Common myeloid progenitor, CD34-positive (primary cell): ENCODE measurements around the gene ETV2. TPM values are rescaled to one million over a fixed set of nuclear protein-coding genes. Genes with fewer than 3 reads are reported as not detected.
"Not testable (repeated sequence)": the region's sequence is repeated elsewhere in the genome, so short reads cannot be mapped to it uniquely, and the experiment has no call there.

Experiments used
- CTCF ChIA-PET: fragments of 350-600 bp; sonication (Branson Sonifier 250); formaldehyde crosslinking; loops from one replicate; lab custom pipeline; 2021; ENCODE audit warnings: antibody characterized with exemption; lab: Charles Lee
- POLR2A ChIA-PET: fragments of 350-600 bp; sonication (Branson Sonifier 250); formaldehyde crosslinking; loops from one replicate; lab custom pipeline; 2021; ENCODE audit warnings: antibody characterized with exemption; lab: Charles Lee
- DNase-seq, 3 donors: peaks; one replicate each; pipeline versions ENCODE4 v3.0.0 to v3.0.0-alpha.2; 2013
- H3K27ac ChIP-seq, 2 experiments: 1 replicate in 1 of 2; 2 replicates in 1 of 2; pipeline ENCODE4 v1.7.0; 2013; ENCODE audit warnings: inconsistent platforms in 2 of 2, low read length in 2 of 2, mild to moderate bottlenecking in 2 of 2, low read depth in 1 of 2, moderate library complexity in 1 of 2; ENCODE audit not compliant: severe bottlenecking in 2 of 2, insufficient read depth in 1 of 2, poor library complexity in 1 of 2
- H3K27me3 ChIP-seq, 5 experiments: replicated peaks in 2 of 5; 1 replicate in 3 of 5; 2 replicates in 2 of 5; pipeline versions ENCODE4 v1.6.1 to v1.7.0; 2013; ENCODE audit warnings: low read length in 4 of 5, mild to moderate bottlenecking in 2 of 5, moderate library complexity in 2 of 5, inconsistent platforms in 1 of 5; ENCODE audit not compliant: insufficient read depth in 5 of 5, control insufficient read depth in 4 of 5
- H3K36me3 ChIP-seq, 4 experiments: 1 replicate in 2 of 4; 2 replicates in 2 of 4; pipeline versions ENCODE4 v1.6.1 to v1.7.0; 2013; ENCODE audit warnings: low read length in 3 of 4, control low read depth in 1 of 4, mild to moderate bottlenecking in 1 of 4; ENCODE audit not compliant: control insufficient read depth in 4 of 4, insufficient read depth in 4 of 4
- H3K4me1 ChIP-seq, 4 experiments: 1 replicate in 3 of 4; 2 replicates in 1 of 4; pipeline versions ENCODE4 v1.6.1 to v1.7.1; 2013; ENCODE audit warnings: low read length in 3 of 4, mild to moderate bottlenecking in 3 of 4, control low read depth in 1 of 4, inconsistent platforms in 1 of 4, moderate library complexity in 1 of 4; ENCODE audit not compliant: control insufficient read depth in 4 of 4, insufficient read depth in 4 of 4; ENCODE audit errors: control extremely low read depth in 1 of 4
- H3K4me3 ChIP-seq, 7 experiments: 1 replicate in 4 of 7; 2 replicates in 3 of 7; pipeline versions ENCODE4 v1.5.1 to v1.7.0; 2013; ENCODE audit warnings: mild to moderate bottlenecking in 7 of 7, low read length in 6 of 7, moderate library complexity in 6 of 7, inconsistent platforms in 2 of 7, low read depth in 2 of 7, control low read depth in 1 of 7; ENCODE audit not compliant: insufficient read depth in 4 of 7, control insufficient read depth in 1 of 7; ENCODE audit errors: extremely low read depth in 1 of 7
- H3K9me3 ChIP-seq, 5 experiments: 1 replicate in 4 of 5; 2 replicates in 1 of 5; pipeline versions ENCODE4 v1.6.1 to v1.7.1; 2013; ENCODE audit warnings: low read length in 4 of 5, mild to moderate bottlenecking in 2 of 5, inconsistent platforms in 1 of 5, low read depth in 1 of 5, moderate library complexity in 1 of 5; ENCODE audit not compliant: control insufficient read depth in 4 of 5, insufficient read depth in 2 of 5; ENCODE audit errors: control extremely low read depth in 1 of 5
- WGBS: methylation state at CpG from one replicate; pipeline ENCODE4 v1.1.5; 2013; ENCODE audit not compliant: insufficient coverage; 5-methylcytosine and 5-hydroxymethylcytosine counted together
- polyA plus RNA-seq: library from polyadenylated mRNA; unstranded; fragments of 120-200 nt; gene quantifications from one replicate; pipeline ENCODE4 v1.2.1, GENCODE V29; 2013

ETV2 gene, protein sequence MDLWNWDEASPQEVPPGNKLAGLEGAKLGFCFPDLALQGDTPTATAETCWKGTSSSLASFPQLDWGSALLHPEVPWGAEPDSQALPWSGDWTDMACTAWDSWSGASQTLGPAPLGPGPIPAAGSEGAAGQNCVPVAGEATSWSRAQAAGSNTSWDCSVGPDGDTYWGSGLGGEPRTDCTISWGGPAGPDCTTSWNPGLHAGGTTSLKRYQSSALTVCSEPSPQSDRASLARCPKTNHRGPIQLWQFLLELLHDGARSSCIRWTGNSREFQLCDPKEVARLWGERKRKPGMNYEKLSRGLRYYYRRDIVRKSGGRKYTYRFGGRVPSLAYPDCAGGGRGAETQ
- polyA plus RNA-seq = 0.86 TPM

- Histone ChIP-seq H3K27ac (no peak within 1 kb of the TSS), H3K4me1 (peaks cover 0 to 43% (median 40%) of the 10 kb centered on the region in 4 experiments), H3K4me3 (peak within 1 kb of the TSS in 4 of 7 experiments; percentile 10 to 52 (median 39)), H3K36me3 (peaks cover 0 to 18% (median 16%) of the 10 kb centered on the region in 4 experiments), H3K9me3 (no peaks in the 10 kb centered on the region), H3K27me3 (no peaks in the 10 kb centered on the region)
- WGBS = 18% methylated on average over 14 of the region's 28 CpGs
- ChIA-PET CTCF (no interaction called here), POLR2A (interaction anchor here (0.6 to 0.7 kb wide), 2 partner anchors 86 to 106 kb away, joined by 3 read pairs; no protein-coding TSS in a partner anchor)
- peak; percentile 51 to 82 (median 78) for DNase-seq
Measured at GRCh38 chr19:35641515-35642151, at the start of gene ETV2. TSS of gene ETV2 (plus strand) at chr19:35641745. CDS start at chr19:35642461, 716 bp downstream.

GRCh38 chr19:35592226-35592625, 49.3 kb upstream of the ETV2 start:
- H3K9me3 ChIP-seq = no peaks in the 10 kb centered on the region
- ChIA-PET POLR2A (interaction anchor here (0.6 kb wide), 1 partner anchor 60 kb away, joined by 3 read pairs; no protein-coding TSS in a partner anchor), CTCF (interaction anchor here (0.7 to 2.1 kb wide), 11 partner anchors 10 to 187 kb away, joined by 3 to 15 read pairs (median 5); partner anchors contain the start of gene DMKN)
- H3K27me3 ChIP-seq = peaks cover 0 to 5% (median 0%) of the 10 kb centered on the region in 5 experiments
- H3K36me3 ChIP-seq = no peaks in the 10 kb centered on the region
- peak; percentile 72 to 82 (median 76) for DNase-seq
- WGBS = 38% methylated on average over 6 of the region's 8 CpGs
- H3K4me3 ChIP-seq = no peak overlapping the region
- no peaks in the 10 kb centered on the region for H3K4me1 ChIP-seq
- H3K27ac ChIP-seq = no peak overlapping the region

DNA sequence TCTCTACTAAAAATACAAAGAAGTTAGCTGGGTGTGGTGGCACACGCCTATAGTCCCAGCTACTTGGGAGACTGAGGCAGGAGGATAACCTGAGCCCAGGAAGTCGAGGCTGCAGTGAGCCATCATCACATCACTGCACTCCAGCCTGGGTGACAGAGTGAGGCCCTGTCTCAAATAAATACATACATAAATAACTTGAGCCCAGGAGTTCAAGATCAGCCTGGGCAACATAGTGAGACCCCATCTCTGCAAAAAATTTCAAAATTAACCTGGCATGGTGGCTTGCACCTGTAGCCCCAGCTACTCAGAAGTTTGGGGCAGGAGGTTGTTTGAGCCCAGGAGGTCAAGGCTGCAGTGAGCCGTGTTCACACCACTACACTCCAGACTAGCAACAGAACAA, 46.5 kb upstream of the ETV2 start:
- H3K4me1 ChIP-seq, DNase-seq, H3K4me3 ChIP-seq, H3K36me3 ChIP-seq, POLR2A ChIA-PET, H3K27ac ChIP-seq, CTCF ChIA-PET, H3K27me3 ChIP-seq, H3K9me3 ChIP-seq: not testable (repeated sequence)
- WGBS = 90% methylated on average over 2 of the region's 3 CpGs

- Histone ChIP-seq H3K9me3 (no peaks in the 10 kb centered on the region), H3K4me3 (no peak overlapping the region), H3K27me3 (peaks cover 0 to 2% (median 0%) of the 10 kb centered on the region in 5 experiments), H3K27ac (no peak overlapping the region), H3K36me3 (no peaks in the 10 kb centered on the region), H3K4me1 (no peaks in the 10 kb centered on the region)
- CTCF ChIA-PET = no interaction called here
- no peak for DNase-seq
- no CpG with 5 or more reads among the region's 1 CpG for WGBS
- POLR2A ChIA-PET = no interaction called here
Measured at GRCh38 chr19:35595928-35596327, 45.6 kb upstream of the ETV2 start.

DNA sequence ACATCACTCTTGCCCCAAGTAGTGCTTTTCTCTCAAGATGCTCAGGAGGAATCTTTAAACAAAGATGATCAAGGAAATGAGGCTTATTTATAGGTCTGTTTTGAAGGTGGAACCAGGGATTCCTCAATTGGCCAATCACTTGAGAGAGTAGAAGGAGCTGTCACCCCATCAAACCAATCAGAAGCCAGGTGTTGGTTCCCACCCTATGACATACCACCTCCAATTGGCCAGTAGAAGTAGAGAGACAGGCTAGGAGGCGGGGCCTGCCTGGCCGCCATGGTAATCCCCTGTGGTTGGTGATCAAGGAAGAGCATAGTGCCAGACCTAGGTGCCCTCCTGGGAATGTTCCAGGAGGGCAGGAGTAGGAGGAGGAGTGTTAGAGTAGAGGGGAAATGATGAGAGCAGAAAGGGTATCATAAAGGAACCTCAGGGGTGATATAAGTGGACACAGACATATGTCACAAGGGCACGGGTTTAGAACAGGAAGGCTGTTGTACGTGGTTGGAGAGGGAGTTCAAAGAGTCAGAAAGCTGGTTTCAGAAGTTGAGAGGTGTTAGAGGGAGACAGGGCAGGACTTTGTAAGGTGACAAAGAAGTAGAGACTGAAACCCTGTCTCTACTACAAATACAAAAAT, 45.1 kb upstream of the ETV2 start:
- ChIA-PET POLR2A (no interaction called here), CTCF (interaction anchor here (1.2 to 1.4 kb wide), 3 partner anchors 13 to 86 kb away, joined by 3 to 4 read pairs (median 3); no protein-coding TSS in a partner anchor)
- 69% methylated on average over 4 of the region's 4 CpGs for WGBS
- Histone ChIP-seq H3K27me3 (peaks cover 0 to 2% (median 0%) of the 10 kb centered on the region in 5 experiments), H3K9me3 (no peaks in the 10 kb centered on the region), H3K4me1 (no peaks in the 10 kb centered on the region), H3K27ac (no peak overlapping the region), H3K36me3 (no peaks in the 10 kb centered on the region), H3K4me3 (no peak overlapping the region)
- DNase-seq = peak; percentile 17 to 64 (median 46)

DNA sequence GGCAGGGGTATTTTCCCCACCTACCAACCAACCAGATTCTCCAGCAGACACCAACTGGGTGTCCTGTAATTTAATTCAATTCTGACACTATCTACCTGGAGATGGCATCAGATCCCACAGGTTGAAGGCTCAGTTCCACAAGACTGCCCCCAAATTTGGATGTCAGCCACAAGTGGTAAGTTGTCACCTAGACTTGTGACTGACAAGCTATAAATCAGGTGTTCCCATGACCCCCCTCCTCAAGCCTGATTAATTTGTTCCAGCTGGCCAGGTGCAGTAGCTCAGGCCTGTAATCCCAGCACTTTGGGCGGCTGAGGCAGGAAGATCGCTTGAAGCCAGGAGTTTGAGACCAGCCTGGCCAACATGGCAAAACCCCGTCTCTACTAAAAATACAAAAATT, 39.6 kb upstream of the ETV2 start:
- H3K27ac ChIP-seq = no peak overlapping the region
- no peaks in the 10 kb centered on the region for H3K4me1 ChIP-seq
- H3K4me3 ChIP-seq = no peak overlapping the region
- no peak for DNase-seq
- 100% methylated on average over 2 of the region's 3 CpGs for WGBS
- peaks cover 0 to under 1% (median 0%) of the 10 kb centered on the region in 5 experiments for H3K9me3 ChIP-seq
- POLR2A ChIA-PET = no interaction called here
- CTCF ChIA-PET = interaction anchor here (2.5 kb wide), 1 partner anchor 9 kb away, joined by 15 read pairs; no protein-coding TSS in a partner anchor
- H3K36me3 ChIP-seq = no peaks in the 10 kb centered on the region
- H3K27me3 ChIP-seq = peaks cover 0 to 2% (median 0%) of the 10 kb centered on the region in 5 experiments
